T-cell (primary cell): ENCODE measurements around the gene CCDC154. TPM values are rescaled to one million over a fixed set of nuclear protein-coding genes. Genes with fewer than 3 reads are reported as not detected.
"Not testable (repeated sequence)": the region's sequence is repeated elsewhere in the genome, so short reads cannot be mapped to it uniquely, and the experiment has no call there.

Experiments
- ATAC-seq, 4 experiments: fragments of 200-7000 bp in 3 of 4; fragments of 150-1000 bp in 1 of 4; cut with Tn5 transposase; replicated peaks in 1 of 4; 1 replicate in 3 of 4; 2 replicates in 1 of 4; pipeline ENCODE4 v1.10.0; 2021; ENCODE audit warnings: moderate library complexity in 3 of 4, mild to moderate bottlenecking in 2 of 4, moderate number of reproducible peaks in 1 of 4
- CTCF ChIA-PET, 2 donors: fragments of 300-600 bp; sonication (Branson Sonifier 250); formaldehyde crosslinking; loops; one replicate each; lab custom pipeline; 2022; ENCODE audit warnings: antibody characterized with exemption in 2 of 2; lab: Charles Lee
- POLR2A ChIA-PET, 2 donors: fragments of 300-600 bp; sonication (Branson Sonifier 250); formaldehyde crosslinking; loops; one replicate each; lab custom pipeline; 2022; ENCODE audit warnings: antibody characterized with exemption in 2 of 2; lab: Charles Lee
- DNase-seq, 35 experiments: peaks; one replicate each; pipeline versions ENCODE4 v3.0.0 to v3.0.0-alpha.2; 2013 to 2023
- H3K27ac ChIP-seq: one replicate; pipeline ENCODE4 v1.5.1; 2013; ENCODE audit warnings: low read length
- H3K27me3 ChIP-seq, 2 experiments: replicated peaks in 1 of 2; 1 replicate in 1 of 2; 2 replicates in 1 of 2; pipeline versions ENCODE4 v1.6.1 to v1.7.0; 2013; ENCODE audit warnings: low read length in 1 of 2, mixed read lengths in 1 of 2; ENCODE audit not compliant: control insufficient read depth in 2 of 2, insufficient read depth in 2 of 2; ENCODE audit errors: extremely low read depth in 1 of 2
- H3K36me3 ChIP-seq, 2 donors: 1 replicate in 1 of 2; 2 replicates in 1 of 2; pipeline versions ENCODE4 v1.6.1 to v1.7.0; 2013; ENCODE audit warnings: low read length in 1 of 2; ENCODE audit not compliant: control insufficient read depth in 2 of 2, insufficient read depth in 1 of 2; ENCODE audit errors: extremely low read depth in 1 of 2
- H3K4me1 ChIP-seq, 2 experiments: 1 replicate in 1 of 2; 2 replicates in 1 of 2; pipeline versions ENCODE4 v1.6.1 to v1.7.0; 2013; ENCODE audit warnings: low read length in 2 of 2, mixed read lengths in 1 of 2; ENCODE audit not compliant: insufficient read depth in 2 of 2, control insufficient read depth in 1 of 2; ENCODE audit errors: extremely low read depth in 1 of 2
- H3K4me3 ChIP-seq, 2 donors: 1 replicate in 1 of 2; 2 replicates in 1 of 2; pipeline versions ENCODE4 v1.5.1 to v1.7.0; 2013; ENCODE audit warnings: mild to moderate bottlenecking in 2 of 2, low read length in 1 of 2, moderate library complexity in 1 of 2; ENCODE audit not compliant: control insufficient read depth in 1 of 2; ENCODE audit errors: extremely low read depth in 1 of 2
- H3K9me3 ChIP-seq: 2 replicates; pipeline ENCODE4 v1.7.0; 2013
- H3K27ac Mint-ChIP-seq, 2 donors: one replicate each; pipeline ENCODE4 v1.8.0; 2020 to 2021; ENCODE audit warnings: mild to moderate bottlenecking in 2 of 2, mixed read lengths in 2 of 2
- H3K27me3 Mint-ChIP-seq, 2 donors: one replicate each; pipeline ENCODE4 v1.8.0; 2021 to 2022; ENCODE audit warnings: mixed read lengths in 2 of 2
- H3K36me3 Mint-ChIP-seq: one replicate; pipeline ENCODE4 v1.8.0; 2021; ENCODE audit warnings: mixed read lengths
- H3K4me1 Mint-ChIP-seq, 3 donors: one replicate each; pipeline ENCODE4 v1.8.0; 2020 to 2022; ENCODE audit warnings: mixed read lengths in 3 of 3, mild to moderate bottlenecking in 1 of 3
- H3K4me3 Mint-ChIP-seq, 3 donors: one replicate each; pipeline ENCODE4 v1.8.0; 2020 to 2022; ENCODE audit warnings: mild to moderate bottlenecking in 3 of 3, mixed read lengths in 3 of 3, moderate library complexity in 3 of 3
- H3K9me3 Mint-ChIP-seq, 3 donors: one replicate each; pipeline ENCODE4 v1.8.0; 2020 to 2022; ENCODE audit warnings: mixed read lengths in 3 of 3
- WGBS: methylation state at CpG from one replicate; pipeline ENCODE4 v1.1.5; 2013; ENCODE audit warnings: missing lambda C conversion rate; ENCODE audit not compliant: insufficient coverage; 5-methylcytosine and 5-hydroxymethylcytosine counted together
- total RNA-seq, 35 experiments: library from RNA in 6 of 35; stranded (reverse) in 6 of 35; fragments of 120-200 nt in 1 of 35; gene quantifications; one replicate each; pipeline versions ENCODE4 v1.2.1 to v1.2.4 and lab custom pipeline; 2013 to 2026

The CCDC154 gene
- total RNA-seq, 5 donors from 2014 or later (not counting 1 experiment from before 2014, with no cell fraction given): 2.5 to 9.3 (median 6.5) TPM

DNA sequence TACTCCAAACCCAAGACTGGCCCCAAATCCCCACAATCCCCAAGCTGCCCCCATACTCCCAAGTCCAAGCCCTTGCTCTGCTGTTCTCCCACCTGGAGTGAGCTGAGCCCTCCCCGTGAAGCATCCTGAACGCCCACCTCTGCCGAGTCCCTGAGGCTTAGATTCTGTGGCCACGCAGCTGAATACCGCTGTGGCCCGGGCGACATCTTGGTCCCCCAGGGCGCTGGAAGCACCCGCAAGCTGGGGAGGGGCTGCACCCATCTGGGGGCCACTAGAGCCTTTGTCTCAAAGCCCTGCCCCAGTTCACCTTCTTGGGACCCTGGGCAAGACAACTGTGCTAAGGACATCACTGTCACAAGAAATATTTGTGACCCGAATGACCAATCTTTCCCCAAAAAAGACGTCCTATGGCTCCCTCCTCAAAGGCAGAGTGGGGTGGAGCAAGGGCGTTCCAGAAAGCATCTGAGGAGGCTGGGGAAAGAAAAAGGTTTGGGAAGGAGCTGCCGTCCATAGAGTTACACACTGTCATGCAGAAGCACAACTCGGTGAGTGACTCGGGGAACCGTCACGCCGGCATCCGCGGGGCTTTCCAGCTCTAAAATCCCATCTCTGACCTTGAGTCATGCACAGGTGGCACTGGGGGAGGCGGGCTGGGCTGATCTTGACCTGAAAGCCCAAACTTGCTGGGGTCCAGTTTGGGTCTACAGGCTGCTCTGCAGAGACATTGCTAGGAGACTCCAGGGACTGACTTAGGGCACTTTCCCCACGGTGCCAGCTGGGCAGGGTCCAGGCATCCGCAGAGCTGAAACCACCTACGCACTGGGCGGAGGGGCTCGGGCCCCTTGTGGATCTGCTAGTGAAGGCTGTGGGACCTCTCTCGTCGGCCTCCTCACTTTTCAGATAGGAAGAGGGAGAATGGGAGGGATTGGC lies 37.8 kb upstream of the CCDC154 start:
- no peaks in the 10 kb centered on the region for H3K9me3 Mint-ChIP-seq
- POLR2A ChIA-PET: no interaction called here

GRCh38 chr16:1478937-1479336 lies 34.6 kb upstream of the CCDC154 start:
- H3K9me3 Mint-ChIP-seq, POLR2A ChIA-PET, H3K4me3 ChIP-seq, H3K9me3 ChIP-seq, ATAC-seq, H3K27me3 Mint-ChIP-seq, H3K36me3 ChIP-seq, DNase-seq, H3K4me3 Mint-ChIP-seq, CTCF ChIA-PET, H3K36me3 Mint-ChIP-seq, H3K27ac ChIP-seq: not testable (repeated sequence)
- 100% methylated on average over 1 of the region's 9 CpGs for WGBS
- peaks cover 4 to 14% of the 10 kb centered on the region in 2 experiments for H3K4me1 ChIP-seq
- H3K27me3 ChIP-seq: peaks cover 0 to 12% of the 10 kb centered on the region in 2 experiments
- Mint-ChIP-seq H3K4me1 (peaks cover 0 to 13% (median 11%) of the 10 kb centered on the region in 3 donors), H3K27ac (peak overlapping the region in 1 of 2 donors; percentile 40)

More for the DNA sequence above, 37.8 kb upstream of the CCDC154 start:
- Histone ChIP-seq H3K27me3 (peaks cover 0 to 15% of the 10 kb centered on the region in 2 experiments), H3K9me3 (no peaks in the 10 kb centered on the region), H3K4me3 (no peak overlapping the region), H3K4me1 (no peaks in the 10 kb centered on the region), H3K36me3 (no peaks in the 10 kb centered on the region), H3K27ac (no peak overlapping the region)
- DNase-seq (no peak), ATAC-seq (no peak)
- Mint-ChIP-seq H3K4me1 (peaks cover 0 to 2% (median 0%) of the 10 kb centered on the region in 3 donors), H3K4me3 (no peak overlapping the region), H3K27ac (no peak overlapping the region), H3K27me3 (no peaks in the 10 kb centered on the region), H3K36me3 (no peaks in the 10 kb centered on the region)
- WGBS: 92% methylated on average over 19 of the region's 28 CpGs
- CTCF ChIA-PET: no interaction called here

DNA sequence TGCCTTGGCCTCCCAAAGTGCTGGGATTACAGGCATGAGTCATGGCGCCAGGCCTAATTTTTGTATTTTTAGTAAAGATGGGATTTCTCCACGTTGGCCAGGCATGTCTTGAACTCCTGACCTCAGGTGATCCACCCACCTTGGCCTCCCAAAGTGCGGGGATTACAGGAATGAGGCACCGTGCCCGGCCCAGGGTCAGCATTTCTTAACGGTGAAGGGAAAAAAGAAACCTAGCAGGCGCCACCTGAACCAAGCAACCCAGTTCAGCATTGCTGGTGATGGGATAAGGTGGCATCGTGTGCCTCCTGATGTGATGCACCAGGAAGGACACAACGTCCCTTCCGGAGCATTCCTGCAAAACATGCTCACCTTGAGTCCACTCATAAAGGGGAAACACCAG lies 32.7 kb upstream of the CCDC154 start:
- ATAC-seq (no peak), DNase-seq (no peak)
- Histone ChIP-seq H3K27me3 (peaks cover 0 to 4% of the 10 kb centered on the region in 2 experiments), H3K27ac (no peak overlapping the region), H3K36me3 (no peaks in the 10 kb centered on the region), H3K9me3 (no peaks in the 10 kb centered on the region), H3K4me3 (no peak overlapping the region), H3K4me1 (peaks cover 6 to 19% of the 10 kb centered on the region in 2 experiments)
- Mint-ChIP-seq H3K27ac (no peak overlapping the region), H3K4me1 (peaks cover 11 to 25% (median 19%) of the 10 kb centered on the region in 3 donors), H3K36me3 (no peaks in the 10 kb centered on the region), H3K27me3 (no peaks in the 10 kb centered on the region), H3K9me3 (no peaks in the 10 kb centered on the region), H3K4me3 (peak overlapping the region in 1 of 3 donors; percentile 76)
- CTCF ChIA-PET: no interaction called here
- POLR2A ChIA-PET: interaction anchor here in 1 of 2 donors (0.8 kb wide), 1 partner anchor 484 kb away, joined by 8 read pairs; no protein-coding TSS in a partner anchor
- 95% methylated on average over 5 of the region's 10 CpGs for WGBS

GRCh38 chr16:1475552-1476114 lies 31.3 kb upstream of the CCDC154 start:
- Mint-ChIP-seq H3K27me3 (no peaks in the 10 kb centered on the region), H3K27ac (peak overlapping the region; percentile 86 to 87), H3K4me1 (peaks cover 23 to 36% (median 33%) of the 10 kb centered on the region in 3 donors), H3K9me3 (no peaks in the 10 kb centered on the region), H3K36me3 (no peaks in the 10 kb centered on the region), H3K4me3 (peak overlapping the region; percentile 76 to 81 (median 77))
- 70% methylated on average over 11 of the region's 15 CpGs for whole genome bisulfite sequencing
- peaks cover 6 to 32% of the 10 kb centered on the region in 2 experiments for H3K4me1 ChIP-seq
- H3K27me3 ChIP-seq: no peaks in the 10 kb centered on the region
- peak overlapping the region; percentile 76 for H3K27ac ChIP-seq
- H3K36me3 ChIP-seq: no peaks in the 10 kb centered on the region
- POLR2A ChIA-PET: no interaction called here
- H3K4me3 ChIP-seq: peak overlapping the region; percentile 61 to 74
- CTCF ChIA-PET: no interaction called here
- DNase-seq (no peak), ATAC-seq (no peak)
- H3K9me3 ChIP-seq: no peaks in the 10 kb centered on the region

DNA sequence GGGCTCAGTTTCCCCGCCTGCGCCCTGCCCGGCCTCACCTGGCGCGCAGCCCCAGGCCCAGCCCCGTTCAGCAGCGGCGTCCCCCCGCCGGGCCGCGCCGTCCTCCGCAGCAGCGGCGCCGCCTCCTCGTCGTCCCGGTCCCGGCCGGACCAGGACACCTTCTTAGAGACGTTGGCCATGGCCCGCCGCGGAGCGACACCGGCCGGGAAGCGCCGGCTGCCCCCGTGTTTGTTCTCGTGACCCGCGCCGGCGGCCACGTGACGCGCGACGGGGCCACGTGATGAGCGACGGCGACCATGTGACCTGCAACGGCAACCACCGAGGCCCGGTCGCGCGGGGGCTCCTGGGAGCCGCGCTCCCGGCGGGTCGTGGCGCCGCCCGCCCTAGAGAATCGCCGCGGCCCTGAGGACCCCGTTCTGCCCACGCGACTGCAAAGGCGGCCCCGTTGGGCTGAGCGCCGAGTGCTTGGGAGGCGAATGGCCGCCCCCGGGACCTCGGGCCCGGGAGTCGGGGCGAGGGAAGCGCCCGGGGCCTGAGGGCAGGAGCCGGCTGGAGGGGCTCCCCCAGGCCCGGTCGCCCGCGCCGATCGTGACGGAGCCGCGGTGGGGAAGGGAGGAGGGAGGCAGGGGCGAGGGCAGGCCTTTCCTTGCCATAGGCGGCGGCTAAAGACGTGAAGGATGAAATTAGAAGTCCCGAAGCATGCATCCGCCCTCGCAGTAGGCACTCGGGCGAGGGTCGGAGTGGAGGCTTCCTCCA lies 30.6 kb upstream of the CCDC154 start, which contains the start of gene CLCN7:
TSS of gene CLCN7 (minus strand) at position 233 of the 756 bp plus-strand sequence. CDS start at position 179, 54 bp downstream.
- H3K27me3 ChIP-seq: no peaks in the 10 kb centered on the region
- peaks cover 6 to 38% of the 10 kb centered on the region in 2 experiments for H3K4me1 ChIP-seq
- peak; percentile 67 to 92 (median 80) for DNase-seq
- peak within 1 kb of the TSS; percentile 61 to 74 for H3K4me3 ChIP-seq
- WGBS: under 1% methylated on average over 98 of the region's 99 CpGs
- peaks cover 29 to 40% (median 38%) of the 10 kb centered on the region in 3 donors for H3K4me1 Mint-ChIP-seq
- H3K9me3 ChIP-seq: no peaks in the 10 kb centered on the region
- peak within 1 kb of the TSS; percentile 76 to 81 (median 77) for H3K4me3 Mint-ChIP-seq
- H3K27ac ChIP-seq: peak within 1 kb of the TSS; percentile 76
- ATAC-seq: peak; percentile 88 to 95 (median 94)
- no peaks in the 10 kb centered on the region for H3K36me3 ChIP-seq
- CTCF ChIA-PET: no interaction called here
- POLR2A ChIA-PET: no interaction called here
- H3K27me3 Mint-ChIP-seq: no peaks in the 10 kb centered on the region
- no peaks in the 10 kb centered on the region for H3K9me3 Mint-ChIP-seq
- H3K27ac Mint-ChIP-seq: peak within 1 kb of the TSS; percentile 86 to 87
- H3K36me3 Mint-ChIP-seq: no peaks in the 10 kb centered on the region
